Uterus (tissue), 4 donors: ENCODE measurements around the gene ACACB. TPM values are rescaled to one million over a fixed set of nuclear protein-coding genes. Genes with fewer than 3 reads are reported as not detected.

Source experiments
- DNase-seq, 2 donors: peaks; one replicate each; pipeline ENCODE4 v3.0.0-alpha.2; 2019 to 2020
- H3K27ac ChIP-seq, 2 donors: fragments of 200-600 bp; sonication (generic); 1 replicate in 1 of 2; 2 replicates in 1 of 2; pipeline ENCODE4 v1.5.1; 2016 to 2018
- H3K27me3 ChIP-seq, 2 donors: fragments of 200-600 bp; sonication (generic); one replicate each; pipeline ENCODE4 v1.5.1; 2018 to 2019; ENCODE audit warnings: control low read depth in 1 of 2
- H3K36me3 ChIP-seq, 2 donors: fragments of 200-600 bp; sonication (generic); one replicate each; pipeline ENCODE4 v1.5.1; 2019; ENCODE audit warnings: control low read depth in 1 of 2
- H3K4me1 ChIP-seq, 2 donors: fragments of 200-600 bp; sonication (generic); one replicate each; pipeline ENCODE4 v1.5.1; 2018 to 2019; ENCODE audit warnings: control low read depth in 1 of 2
- H3K4me3 ChIP-seq, 2 donors: fragments of 200-600 bp; sonication (generic); 1 replicate in 1 of 2; 2 replicates in 1 of 2; pipeline ENCODE4 v1.5.1; 2018 to 2019; ENCODE audit warnings: mild to moderate bottlenecking in 1 of 2
- H3K9me3 ChIP-seq, 2 donors: fragments of 200-600 bp; sonication (generic); one replicate each; pipeline ENCODE4 v1.5.1; 2019; ENCODE audit warnings: control low read depth in 1 of 2
- POLR2A ChIP-seq, 2 donors: fragments of 450-650 bp; IDR thresholded peaks; one replicate each; pipeline ENCODE4 v1.6.1; 2016; ENCODE audit warnings: antibody characterized with exemption in 2 of 2, mild to moderate bottlenecking in 1 of 2, moderate library complexity in 1 of 2
- intact Hi-C: fragments of 100-400 bp; cut with DNase I; formaldehyde crosslinking; loops from one replicate; pipeline ENCODE4 v1.15.1; 2023; ENCODE audit warnings: low total_unique reads
- total RNA-seq, 4 donors: library from RNA; depleted of rRNA in 3 of 4; stranded (reverse); fragments of >200 nt in 3 of 4; gene quantifications; one replicate each; pipeline versions ENCODE4 v1.1.0 to v1.2.4, GENCODE V29; 2014 to 2023
- TF ChIP-seq, protein P1 (sequence below), 4 experiments: fragments of 200-600 bp in 2 of 4; fragments of 450-650 bp in 2 of 4; sonication (generic) in 2 of 4; IDR thresholded peaks; one replicate each; pipeline ENCODE4 v1.5.1; 2016 to 2019; ENCODE audit warnings: antibody characterized with exemption in 4 of 4, mild to moderate bottlenecking in 2 of 4, moderate library complexity in 1 of 4
- donor health status: DM: yes; HTN: yes; CAD: no.

ACACB gene
- total RNA-seq, 4 donors from 2014 or later, result 22.0 to 137 (median 97.2) TPM

DNA sequence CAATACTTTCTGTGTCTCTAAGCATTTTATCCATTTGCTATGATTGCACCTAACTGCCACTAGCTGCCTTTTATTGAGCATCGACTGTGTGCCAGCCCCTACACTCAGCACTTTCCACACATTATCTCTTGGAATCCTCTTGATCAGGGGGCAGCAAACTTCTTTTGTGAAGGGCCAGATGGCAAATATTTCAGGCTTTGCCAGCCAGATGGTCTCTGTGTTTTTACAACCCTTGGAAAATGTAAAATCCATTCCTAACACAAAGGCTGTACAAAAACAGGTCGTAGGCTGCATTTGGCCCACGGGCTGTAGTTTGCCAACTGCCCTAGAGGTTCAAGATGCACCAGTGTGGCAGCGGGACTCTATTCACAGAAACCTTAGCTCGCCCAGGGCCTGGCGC lies 173.2 kb downstream of the ACACB start:
- Histone ChIP-seq H3K36me3 (no peaks in the 10 kb centered on the region), H3K4me1 (peaks cover 0 to 4% of the 10 kb centered on the region in 2 donors), H3K27ac (no peak overlapping the region), H3K9me3 (no peaks in the 10 kb centered on the region), H3K27me3 (no peaks in the 10 kb centered on the region), H3K4me3 (no peak overlapping the region)
- TF ChIP-seq, protein P1, sequence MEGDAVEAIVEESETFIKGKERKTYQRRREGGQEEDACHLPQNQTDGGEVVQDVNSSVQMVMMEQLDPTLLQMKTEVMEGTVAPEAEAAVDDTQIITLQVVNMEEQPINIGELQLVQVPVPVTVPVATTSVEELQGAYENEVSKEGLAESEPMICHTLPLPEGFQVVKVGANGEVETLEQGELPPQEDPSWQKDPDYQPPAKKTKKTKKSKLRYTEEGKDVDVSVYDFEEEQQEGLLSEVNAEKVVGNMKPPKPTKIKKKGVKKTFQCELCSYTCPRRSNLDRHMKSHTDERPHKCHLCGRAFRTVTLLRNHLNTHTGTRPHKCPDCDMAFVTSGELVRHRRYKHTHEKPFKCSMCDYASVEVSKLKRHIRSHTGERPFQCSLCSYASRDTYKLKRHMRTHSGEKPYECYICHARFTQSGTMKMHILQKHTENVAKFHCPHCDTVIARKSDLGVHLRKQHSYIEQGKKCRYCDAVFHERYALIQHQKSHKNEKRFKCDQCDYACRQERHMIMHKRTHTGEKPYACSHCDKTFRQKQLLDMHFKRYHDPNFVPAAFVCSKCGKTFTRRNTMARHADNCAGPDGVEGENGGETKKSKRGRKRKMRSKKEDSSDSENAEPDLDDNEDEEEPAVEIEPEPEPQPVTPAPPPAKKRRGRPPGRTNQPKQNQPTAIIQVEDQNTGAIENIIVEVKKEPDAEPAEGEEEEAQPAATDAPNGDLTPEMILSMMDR (IDR thresholded peaks at IDR 0.05), result no peak
- no peak for TF ChIP-seq POLR2A (IDR thresholded peaks at IDR 0.05)
- DNase-seq, result no peak
- intact Hi-C loops, result no loop called here

DNA sequence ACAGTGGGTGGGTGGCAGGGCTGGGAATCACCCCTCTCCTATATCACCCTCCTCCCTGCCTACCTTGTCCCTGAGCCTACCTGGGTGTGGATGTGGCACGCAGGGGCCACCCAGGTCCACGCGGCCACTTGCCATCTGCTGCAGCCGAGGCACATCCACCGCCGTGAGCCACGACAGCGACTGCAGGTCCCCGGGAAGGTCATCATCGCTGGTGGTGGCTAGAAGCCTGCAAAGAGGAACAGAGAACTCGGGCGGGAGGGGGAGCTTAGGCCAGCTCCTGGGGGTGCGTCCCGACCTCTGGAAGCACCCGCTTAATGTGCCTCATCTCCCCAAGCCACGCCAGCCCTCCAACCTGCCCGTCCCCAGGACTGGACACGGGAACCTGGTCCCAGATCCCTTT lies 173.7 kb downstream of the ACACB start:
- TF ChIP-seq, protein P1 (IDR thresholded peaks at IDR 0.05), result no peak
- no peak for TF ChIP-seq POLR2A (IDR thresholded peaks at IDR 0.05)
- Histone ChIP-seq H3K27me3 (no peaks in the 10 kb centered on the region), H3K9me3 (no peaks in the 10 kb centered on the region), H3K4me3 (no peak overlapping the region), H3K36me3 (no peaks in the 10 kb centered on the region), H3K27ac (no peak overlapping the region), H3K4me1 (peaks cover 0 to 4% of the 10 kb centered on the region in 2 donors)
- intact Hi-C loops, result no loop called here
- DNase-seq, result no peak

DNA sequence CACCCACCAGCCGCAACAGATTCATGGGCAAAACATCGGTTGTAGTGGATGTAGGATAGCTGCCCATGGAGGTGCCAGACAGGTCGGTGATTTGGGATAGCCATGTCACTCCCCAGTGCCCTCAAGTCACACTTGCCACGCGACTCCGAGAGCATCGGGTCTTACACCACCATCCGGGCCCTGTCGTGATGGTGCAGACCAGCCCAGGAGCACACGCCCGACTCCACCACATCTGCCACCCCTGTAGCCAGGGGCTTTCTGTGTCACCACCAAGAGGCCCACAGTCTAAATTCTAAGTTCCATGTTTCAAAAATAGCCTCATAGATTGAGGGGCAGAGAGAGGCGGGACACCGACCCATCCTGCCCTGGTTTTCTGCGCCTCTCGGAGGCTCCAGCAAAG lies 174.7 kb downstream of the ACACB start:
- intact Hi-C loops, result no loop called here
- H3K36me3 ChIP-seq, result no peaks in the 10 kb centered on the region
- H3K27ac ChIP-seq, result peak overlapping the region in 1 of 2 donors; percentile 33
- peak overlapping the region in 1 of 2 donors; percentile 6 for H3K4me3 ChIP-seq
- no peak for DNase-seq
- TF ChIP-seq, protein P1 (IDR thresholded peaks at IDR 0.05), result no peak
- TF ChIP-seq POLR2A (IDR thresholded peaks at IDR 0.05), result no peak
- H3K4me1 ChIP-seq, result peaks cover 0 to 4% of the 10 kb centered on the region in 2 donors
- no peaks in the 10 kb centered on the region for H3K9me3 ChIP-seq
- no peaks in the 10 kb centered on the region for H3K27me3 ChIP-seq

DNA sequence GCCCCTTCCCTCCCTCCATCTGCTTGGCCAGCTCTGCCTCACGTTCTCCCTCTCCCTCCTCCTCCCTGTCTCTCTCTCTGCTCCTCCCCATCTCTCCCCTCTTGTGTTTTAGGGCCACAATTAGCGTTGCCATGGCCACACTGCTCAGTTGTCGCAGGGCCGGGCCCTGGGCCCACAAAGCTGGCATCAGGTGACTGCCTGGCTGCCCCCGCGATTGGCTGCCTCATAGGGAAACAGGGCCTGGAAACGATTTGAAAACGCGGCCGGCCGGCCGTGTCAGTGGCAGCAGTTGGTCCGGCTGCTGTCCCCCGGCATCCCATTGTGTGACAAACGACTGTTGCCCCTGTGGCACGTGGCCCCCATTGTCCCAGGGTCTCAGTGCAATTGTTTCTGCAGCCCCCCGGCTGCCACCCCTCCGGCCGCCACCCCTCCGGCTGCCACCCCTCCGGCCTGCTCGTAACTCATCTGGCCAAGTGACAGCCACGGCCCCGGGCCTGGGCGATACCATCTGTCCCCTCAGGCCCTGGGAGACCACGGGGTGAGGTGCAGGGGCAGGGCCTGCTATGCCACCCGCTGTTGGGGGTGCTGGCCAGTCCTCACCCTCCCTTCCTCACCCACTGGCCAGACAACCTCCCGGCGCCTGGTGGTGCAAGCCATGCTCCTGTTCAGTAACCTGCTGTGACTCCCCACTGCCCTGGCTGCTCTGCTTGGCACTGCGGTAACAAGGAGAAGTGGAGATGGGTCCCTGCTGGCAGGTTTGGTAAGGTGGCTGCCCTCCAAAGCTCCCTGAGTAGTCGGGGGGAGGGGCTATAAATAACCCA lies 175.3 kb downstream of the ACACB start:
- no peak for TF ChIP-seq POLR2A (IDR thresholded peaks at IDR 0.05)
- TF ChIP-seq, protein P1 (IDR thresholded peaks at IDR 0.05), result no peak
- Histone ChIP-seq H3K27me3 (no peaks in the 10 kb centered on the region), H3K27ac (peak overlapping the region in 1 of 2 donors; percentile 33), H3K36me3 (no peaks in the 10 kb centered on the region), H3K4me3 (peak overlapping the region in 1 of 2 donors; percentile 6), H3K4me1 (peaks cover 0 to 4% of the 10 kb centered on the region in 2 donors), H3K9me3 (no peaks in the 10 kb centered on the region)
- intact Hi-C loops, result no loop called here
- no peak for DNase-seq

DNA sequence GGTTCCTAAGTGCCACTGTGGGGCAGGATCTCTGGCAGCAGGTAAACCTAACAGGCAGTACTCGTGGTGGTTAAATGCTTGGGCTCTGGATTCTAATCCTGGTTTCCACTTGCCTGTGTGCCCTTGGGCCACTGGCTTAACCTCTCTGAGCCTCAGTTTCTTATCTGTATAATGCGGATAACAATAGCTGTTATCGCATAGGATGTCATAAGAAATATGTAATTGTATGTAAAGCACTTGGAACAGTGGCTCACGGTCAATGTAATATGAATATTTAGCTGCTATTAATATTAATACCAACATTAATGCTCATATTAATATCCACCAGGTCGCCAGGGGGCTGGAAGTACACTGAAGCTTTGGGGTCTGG lies 175.9 kb downstream of the ACACB start:
- Histone ChIP-seq H3K36me3 (no peaks in the 10 kb centered on the region), H3K4me1 (peaks cover 0 to 4% of the 10 kb centered on the region in 2 donors), H3K9me3 (no peaks in the 10 kb centered on the region), H3K27me3 (no peaks in the 10 kb centered on the region), H3K27ac (peak overlapping the region in 1 of 2 donors; percentile 33), H3K4me3 (no peak overlapping the region)
- intact Hi-C loops, result no loop called here
- TF ChIP-seq POLR2A (IDR thresholded peaks at IDR 0.05), result no peak
- TF ChIP-seq, protein P1 (IDR thresholded peaks at IDR 0.05), result no peak
- DNase-seq, result no peak
